ENCODE measurements around the gene SMIM8. TPM values are rescaled to one million over a fixed set of nuclear protein-coding genes. Genes with fewer than 3 reads are reported as not detected.

SMIM8 gene
- total RNA-seq, 4 donors from 2014 or later, result 2.8 to 17.7 (median 6.9) TPM

DNA sequence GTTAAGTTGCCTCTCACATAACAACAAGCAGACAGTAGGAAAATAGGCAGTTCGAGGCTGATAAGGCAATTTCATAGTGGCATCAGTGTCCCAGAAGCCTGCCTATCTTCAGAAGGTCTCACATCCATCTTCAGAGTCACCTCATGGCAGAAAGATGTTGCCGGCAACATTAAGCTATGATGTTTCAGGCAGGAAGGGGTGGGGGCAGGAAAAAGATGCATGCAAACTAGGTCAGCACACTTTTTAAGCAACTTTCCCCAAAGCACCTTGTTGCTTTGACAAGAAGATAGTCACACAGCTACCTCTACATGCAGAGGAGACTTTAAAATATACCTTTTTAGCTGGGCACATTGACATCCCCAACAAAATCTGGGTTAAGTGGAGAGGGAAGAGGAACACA is 43.2 kb upstream of the SMIM8 start:
- H3K27me3 ChIP-seq, result no peaks in the 10 kb centered on the region
- in situ Hi-C loops (cut with MboI; ENCODE audit: low sequenced_read_pairs in 4 of 4) (no loop called here), intact Hi-C loops (cut with DNase I; ENCODE audit: low total_unique reads) (no loop called here)
- no peaks in the 10 kb centered on the region for H3K4me1 ChIP-seq
- H3K36me3 ChIP-seq, result no peaks in the 10 kb centered on the region
- no peak for DNase-seq
- no peak overlapping the region for H3K27ac ChIP-seq
- ATAC-seq, result no peak
- no peak overlapping the region for H3K4me3 ChIP-seq
- TF ChIP-seq, protein P1, sequence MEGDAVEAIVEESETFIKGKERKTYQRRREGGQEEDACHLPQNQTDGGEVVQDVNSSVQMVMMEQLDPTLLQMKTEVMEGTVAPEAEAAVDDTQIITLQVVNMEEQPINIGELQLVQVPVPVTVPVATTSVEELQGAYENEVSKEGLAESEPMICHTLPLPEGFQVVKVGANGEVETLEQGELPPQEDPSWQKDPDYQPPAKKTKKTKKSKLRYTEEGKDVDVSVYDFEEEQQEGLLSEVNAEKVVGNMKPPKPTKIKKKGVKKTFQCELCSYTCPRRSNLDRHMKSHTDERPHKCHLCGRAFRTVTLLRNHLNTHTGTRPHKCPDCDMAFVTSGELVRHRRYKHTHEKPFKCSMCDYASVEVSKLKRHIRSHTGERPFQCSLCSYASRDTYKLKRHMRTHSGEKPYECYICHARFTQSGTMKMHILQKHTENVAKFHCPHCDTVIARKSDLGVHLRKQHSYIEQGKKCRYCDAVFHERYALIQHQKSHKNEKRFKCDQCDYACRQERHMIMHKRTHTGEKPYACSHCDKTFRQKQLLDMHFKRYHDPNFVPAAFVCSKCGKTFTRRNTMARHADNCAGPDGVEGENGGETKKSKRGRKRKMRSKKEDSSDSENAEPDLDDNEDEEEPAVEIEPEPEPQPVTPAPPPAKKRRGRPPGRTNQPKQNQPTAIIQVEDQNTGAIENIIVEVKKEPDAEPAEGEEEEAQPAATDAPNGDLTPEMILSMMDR (IDR thresholded peaks at IDR 0.05 in 4 of 5, conservative IDR thresholded peaks at IDR 0.05 in 1 of 5), result no peak
- TF ChIP-seq POLR2A (IDR thresholded peaks at IDR 0.05), result no peak
- no peaks in the 10 kb centered on the region for H3K9me3 ChIP-seq

DNA sequence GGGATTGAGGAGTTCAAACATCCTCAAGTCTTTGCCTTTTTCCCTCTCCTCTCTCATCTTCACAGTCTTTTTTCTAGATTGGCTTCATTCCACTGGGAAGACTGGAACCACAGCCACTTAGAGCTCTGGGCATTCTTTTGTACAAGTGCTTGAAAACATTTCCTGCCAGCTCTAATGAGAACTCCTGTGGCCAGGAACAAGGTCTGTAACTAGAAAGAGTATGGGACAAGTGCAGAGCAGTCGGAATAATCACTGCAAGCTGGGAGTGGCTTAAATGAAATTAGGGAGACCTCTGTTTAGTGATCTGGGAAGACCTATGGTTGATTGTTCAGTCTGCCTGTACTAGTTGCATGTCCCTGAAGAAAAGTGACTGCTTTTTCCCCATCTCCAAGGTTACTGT is 41.0 kb upstream of the SMIM8 start:
- H3K9me3 ChIP-seq, result no peaks in the 10 kb centered on the region
- no peak for ATAC-seq

DNA sequence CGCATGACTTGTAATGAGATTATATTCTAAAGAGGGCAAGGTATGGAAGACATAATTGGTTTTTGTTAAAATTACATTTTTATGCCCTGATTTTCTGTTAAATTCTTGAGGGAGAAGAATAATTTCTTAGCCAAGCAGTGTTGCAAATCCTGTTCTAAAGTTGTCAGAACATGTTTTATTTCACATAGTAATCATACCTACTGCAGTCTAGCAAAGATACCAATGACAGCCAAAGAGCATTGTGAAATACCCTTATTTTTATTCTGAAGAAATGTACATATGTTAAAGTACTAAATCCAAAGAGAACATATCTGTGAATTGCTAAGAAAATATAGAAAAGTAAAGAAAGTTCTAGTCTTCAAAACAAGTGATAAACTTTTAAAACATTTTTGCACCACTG is 39.6 kb upstream of the SMIM8 start:
- intact Hi-C loops (cut with DNase I; ENCODE audit: low total_unique reads) (no loop called here), in situ Hi-C loops (cut with MboI; ENCODE audit: low sequenced_read_pairs in 4 of 4) (no loop called here)
- TF ChIP-seq POLR2A (IDR thresholded peaks at IDR 0.05), result no peak
- TF ChIP-seq, protein P1 (IDR thresholded peaks at IDR 0.05 in 4 of 5, conservative IDR thresholded peaks at IDR 0.05 in 1 of 5), result no peak
- Histone ChIP-seq H3K4me1 (no peaks in the 10 kb centered on the region), H3K4me3 (no peak overlapping the region), H3K36me3 (no peaks in the 10 kb centered on the region), H3K27ac (no peak overlapping the region), H3K27me3 (no peaks in the 10 kb centered on the region), H3K9me3 (no peaks in the 10 kb centered on the region)
- ATAC-seq, result no peak
- DNase-seq, result no peak

More for the DNA sequence above, 41.0 kb upstream of the SMIM8 start:
- no peak for DNase-seq
- Histone ChIP-seq H3K27me3 (no peaks in the 10 kb centered on the region), H3K36me3 (no peaks in the 10 kb centered on the region), H3K27ac (no peak overlapping the region), H3K4me1 (no peaks in the 10 kb centered on the region), H3K4me3 (no peak overlapping the region)
- intact Hi-C loops (cut with DNase I; ENCODE audit: low total_unique reads), result no loop called here
- in situ Hi-C loops (cut with MboI; ENCODE audit: low sequenced_read_pairs in 4 of 4), result no loop called here
- TF ChIP-seq, protein P1 (IDR thresholded peaks at IDR 0.05 in 4 of 5, conservative IDR thresholded peaks at IDR 0.05 in 1 of 5), result no peak
- no peak for TF ChIP-seq POLR2A (IDR thresholded peaks at IDR 0.05)

DNA sequence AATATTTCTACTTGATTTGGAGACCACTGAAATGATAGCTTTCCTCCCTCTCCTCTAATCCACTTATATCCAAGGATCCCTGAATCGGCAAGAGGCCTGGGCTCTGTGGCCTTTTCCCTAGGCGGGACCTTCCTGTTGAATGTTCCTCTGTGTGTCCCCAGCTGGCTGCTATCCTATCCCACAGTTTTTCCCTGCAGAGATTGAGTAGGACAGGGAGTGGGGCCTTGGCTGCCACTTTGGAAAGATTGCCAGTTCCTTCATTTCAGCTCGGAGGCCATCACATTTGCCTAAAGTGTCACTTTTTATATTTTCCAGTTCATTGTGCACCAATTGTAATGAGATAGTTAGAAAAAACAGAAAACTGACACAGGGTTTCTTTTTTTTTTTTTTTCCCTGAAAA is 38.9 kb upstream of the SMIM8 start:
- no peak for ATAC-seq
- H3K9me3 ChIP-seq, result no peaks in the 10 kb centered on the region
- no peaks in the 10 kb centered on the region for H3K4me1 ChIP-seq
- intact Hi-C loops (cut with DNase I; ENCODE audit: low total_unique reads), result no loop called here
- in situ Hi-C loops (cut with MboI; ENCODE audit: low sequenced_read_pairs in 4 of 4), result no loop called here
- no peak for DNase-seq
- no peaks in the 10 kb centered on the region for H3K27me3 ChIP-seq
- TF ChIP-seq, protein P1 (IDR thresholded peaks at IDR 0.05 in 4 of 5, conservative IDR thresholded peaks at IDR 0.05 in 1 of 5), result no peak
- no peak for TF ChIP-seq POLR2A (IDR thresholded peaks at IDR 0.05)
- H3K4me3 ChIP-seq, result no peak overlapping the region
- H3K27ac ChIP-seq, result no peak overlapping the region
- no peaks in the 10 kb centered on the region for H3K36me3 ChIP-seq

DNA sequence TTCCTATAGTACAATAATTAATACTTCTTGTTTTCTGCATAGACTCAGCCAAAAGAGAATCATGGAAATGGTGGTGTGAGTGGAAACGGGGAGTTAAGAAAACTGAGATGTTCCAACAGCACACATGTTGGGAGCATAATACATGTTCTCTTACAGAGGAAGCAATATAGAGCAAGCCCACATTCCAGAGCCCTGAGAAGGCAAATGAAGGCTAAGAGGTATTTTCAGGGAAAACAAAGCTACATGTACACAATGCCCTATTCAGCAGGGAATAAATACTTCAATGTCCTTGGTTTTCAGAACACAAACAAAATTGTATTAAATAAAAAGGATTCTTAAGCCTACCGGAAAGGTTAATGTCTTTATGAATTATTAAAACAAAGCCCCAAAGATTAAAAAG is 35.1 kb upstream of the SMIM8 start:
- no peaks in the 10 kb centered on the region for H3K36me3 ChIP-seq

More for the DNA sequence above, 35.1 kb upstream of the SMIM8 start:
- no peak overlapping the region for H3K4me3 ChIP-seq
- no peaks in the 10 kb centered on the region for H3K4me1 ChIP-seq
- DNase-seq, result no peak
- ATAC-seq, result no peak
- no peaks in the 10 kb centered on the region for H3K27me3 ChIP-seq
- TF ChIP-seq POLR2A (IDR thresholded peaks at IDR 0.05), result no peak
- TF ChIP-seq, protein P1 (IDR thresholded peaks at IDR 0.05 in 4 of 5, conservative IDR thresholded peaks at IDR 0.05 in 1 of 5), result no peak
- intact Hi-C loops (cut with DNase I; ENCODE audit: low total_unique reads) (no loop called here), in situ Hi-C loops (cut with MboI; ENCODE audit: low sequenced_read_pairs in 4 of 4) (no loop called here)
- H3K9me3 ChIP-seq, result no peaks in the 10 kb centered on the region
- H3K27ac ChIP-seq, result no peak overlapping the region

Data from gastrocnemius medialis (tissue), 4 donors.